Measurements from ENCODE around the gene KLHL14.
"Not testable (repeated sequence)": the region's sequence is repeated elsewhere in the genome, so short reads cannot be mapped to it uniquely, and the experiment has no call there.

The KLHL14 gene, protein sequence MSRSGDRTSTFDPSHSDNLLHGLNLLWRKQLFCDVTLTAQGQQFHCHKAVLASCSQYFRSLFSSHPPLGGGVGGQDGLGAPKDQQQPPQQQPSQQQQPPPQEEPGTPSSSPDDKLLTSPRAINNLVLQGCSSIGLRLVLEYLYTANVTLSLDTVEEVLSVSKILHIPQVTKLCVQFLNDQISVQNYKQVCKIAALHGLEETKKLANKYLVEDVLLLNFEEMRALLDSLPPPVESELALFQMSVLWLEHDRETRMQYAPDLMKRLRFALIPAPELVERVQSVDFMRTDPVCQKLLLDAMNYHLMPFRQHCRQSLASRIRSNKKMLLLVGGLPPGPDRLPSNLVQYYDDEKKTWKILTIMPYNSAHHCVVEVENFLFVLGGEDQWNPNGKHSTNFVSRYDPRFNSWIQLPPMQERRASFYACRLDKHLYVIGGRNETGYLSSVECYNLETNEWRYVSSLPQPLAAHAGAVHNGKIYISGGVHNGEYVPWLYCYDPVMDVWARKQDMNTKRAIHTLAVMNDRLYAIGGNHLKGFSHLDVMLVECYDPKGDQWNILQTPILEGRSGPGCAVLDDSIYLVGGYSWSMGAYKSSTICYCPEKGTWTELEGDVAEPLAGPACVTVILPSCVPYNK

GRCh38 chr18:32772581-32773381 lies at the start of gene KLHL14:
KLHL14 (minus strand) TSS chr18:32773023; CDS start chr18:32770591, 2,432 bp downstream.
- no peak for DNase-seq

DNA sequence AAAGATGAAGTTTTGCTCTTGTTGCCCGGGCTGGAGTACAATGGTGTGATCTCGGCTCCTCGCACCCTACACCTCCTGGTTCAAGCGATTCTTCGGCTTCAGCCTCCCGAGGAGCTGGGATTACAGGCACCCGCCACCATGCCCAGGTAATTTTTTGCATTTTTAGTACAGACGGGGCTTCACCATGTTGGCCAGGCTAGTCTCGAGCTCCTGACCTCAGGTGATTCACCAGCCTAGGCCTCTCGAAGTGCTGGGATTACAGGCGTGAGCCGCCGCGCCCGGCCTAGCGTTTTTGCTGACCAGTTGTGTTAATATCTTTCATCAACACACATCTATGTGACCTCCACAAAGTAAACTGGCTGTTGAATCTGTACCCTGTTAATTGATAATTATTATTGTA lies 49.4 kb upstream of the KLHL14 start:
- no peak for DNase-seq

- no peak for DNase-seq
Measured at GRCh38 chr18:32815881-32816280, 43.1 kb upstream of the KLHL14 start.

DNA sequence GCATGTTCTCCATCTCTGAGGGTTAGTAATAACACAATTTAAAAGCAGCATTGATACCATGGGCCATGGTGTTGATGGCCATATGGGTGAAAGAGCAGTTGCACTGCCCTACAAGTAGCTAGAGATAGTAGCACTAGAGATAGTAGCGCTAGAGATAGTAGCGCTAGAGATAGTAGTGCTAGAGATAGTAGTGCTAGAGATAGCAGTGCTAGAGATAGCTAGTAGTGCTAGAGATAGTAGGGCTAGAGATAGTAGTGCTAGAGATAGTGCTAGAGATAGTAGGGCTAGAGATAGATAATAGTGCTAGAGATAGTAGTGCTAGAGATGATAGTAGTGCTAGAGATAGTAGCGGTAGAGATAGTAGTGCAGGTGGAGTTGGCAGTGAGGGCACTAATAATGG lies 39.5 kb upstream of the KLHL14 start:
- no peak for DNase-seq

GRCh38 chr18:32810314-32810713 lies 37.5 kb upstream of the KLHL14 start:
- no peak for DNase-seq

DNA sequence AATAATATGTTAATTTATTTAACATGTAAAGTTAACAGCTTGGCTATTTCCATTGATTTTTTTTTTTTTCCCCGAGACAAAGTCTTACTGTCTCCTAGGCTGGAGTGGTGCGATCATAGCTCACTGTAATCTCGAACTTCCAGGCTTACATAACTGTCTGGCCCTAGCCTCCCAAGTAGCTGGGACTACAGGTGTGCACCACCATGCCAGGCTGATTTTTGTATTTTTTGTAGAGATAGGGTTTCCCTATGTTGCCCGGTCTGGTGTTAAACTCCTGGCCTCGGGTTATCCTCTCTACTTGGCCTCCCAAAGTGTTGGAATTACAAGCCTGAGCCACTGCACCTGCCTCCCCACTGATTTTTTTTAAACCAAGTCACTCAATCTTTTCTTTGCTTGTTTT lies 32.5 kb upstream of the KLHL14 start:
- DNase-seq, result no peak

DNA sequence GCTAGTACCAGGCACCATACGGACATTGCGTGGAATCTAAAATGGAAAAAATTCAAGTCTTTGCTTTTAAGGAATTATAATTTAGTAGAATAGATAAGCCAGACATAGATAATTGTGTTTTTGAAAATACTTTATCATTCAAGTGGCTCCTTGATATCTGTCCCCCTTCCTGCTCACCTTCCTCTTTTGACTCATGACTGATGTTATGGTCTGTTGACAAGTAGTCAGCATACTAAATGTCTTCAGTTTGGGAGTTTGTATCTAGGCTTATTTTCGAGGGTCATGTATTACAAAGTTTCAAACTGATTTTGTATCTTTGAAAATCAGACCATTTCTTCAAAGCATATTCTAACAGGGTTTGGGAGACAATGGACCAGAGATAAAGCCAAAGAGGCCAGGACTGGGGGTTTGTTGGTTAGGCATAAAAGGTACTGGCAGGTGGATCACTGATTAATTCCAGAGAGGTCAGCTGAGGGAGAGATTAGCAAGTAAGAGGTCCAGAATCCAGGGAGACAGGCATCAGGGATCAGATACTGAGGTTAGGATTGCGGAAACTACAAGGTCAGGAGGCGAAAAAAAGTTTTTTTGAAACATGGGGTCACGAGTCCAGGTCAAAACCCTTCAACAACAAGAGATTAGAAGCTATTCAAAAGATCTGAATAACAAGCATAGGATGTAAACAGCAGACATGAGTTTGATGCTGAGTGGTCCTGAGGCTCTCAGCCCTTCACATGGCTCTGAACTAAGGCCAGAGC lies 31.5 kb upstream of the KLHL14 start:
- peak; percentile 7 for DNase-seq

- peak; percentile 7 for DNase-seq
Measured at GRCh38 chr18:32803568-32803967, 30.7 kb upstream of the KLHL14 start.

DNA sequence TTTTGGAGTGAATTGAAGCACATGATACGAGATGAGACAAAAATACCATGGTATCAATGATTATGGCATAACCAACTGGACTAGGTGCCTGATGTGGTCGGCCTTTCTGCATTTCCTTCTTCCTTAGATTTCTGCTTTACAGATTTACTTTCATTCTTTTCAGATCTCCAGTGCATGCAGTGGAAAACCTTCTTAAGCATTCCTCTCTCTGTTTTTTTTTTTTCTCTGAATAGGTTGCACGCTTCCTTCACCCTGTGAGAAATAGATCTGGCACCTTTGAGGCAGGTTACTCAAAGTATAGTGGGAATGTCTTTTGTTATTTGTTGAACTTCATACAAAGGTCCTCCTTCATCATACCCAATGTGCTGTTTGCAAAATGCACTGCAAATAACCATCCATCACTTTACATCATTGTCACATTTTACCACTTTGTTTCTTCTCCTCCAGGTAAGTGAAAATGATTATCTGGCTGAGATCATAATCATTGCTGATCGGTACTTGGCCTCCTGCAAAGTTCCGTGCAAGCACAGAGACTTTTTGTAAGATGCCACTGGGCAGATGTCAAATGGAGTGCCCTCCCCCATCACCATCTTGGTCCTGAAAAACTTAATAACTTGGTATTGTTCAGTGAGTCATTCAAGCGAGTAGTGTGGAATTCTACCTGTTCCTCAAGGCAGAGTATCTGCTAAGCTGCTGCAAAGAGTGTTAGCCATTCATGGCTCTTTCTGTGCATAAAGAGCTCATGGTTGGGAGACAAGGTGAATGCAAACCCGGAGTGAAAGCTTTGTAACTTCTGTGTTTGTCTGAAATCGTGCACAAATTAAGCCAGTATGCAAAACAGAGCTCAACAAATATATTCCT lies 30.0 kb upstream of the KLHL14 start:
- DNase-seq, result no peak

DNA sequence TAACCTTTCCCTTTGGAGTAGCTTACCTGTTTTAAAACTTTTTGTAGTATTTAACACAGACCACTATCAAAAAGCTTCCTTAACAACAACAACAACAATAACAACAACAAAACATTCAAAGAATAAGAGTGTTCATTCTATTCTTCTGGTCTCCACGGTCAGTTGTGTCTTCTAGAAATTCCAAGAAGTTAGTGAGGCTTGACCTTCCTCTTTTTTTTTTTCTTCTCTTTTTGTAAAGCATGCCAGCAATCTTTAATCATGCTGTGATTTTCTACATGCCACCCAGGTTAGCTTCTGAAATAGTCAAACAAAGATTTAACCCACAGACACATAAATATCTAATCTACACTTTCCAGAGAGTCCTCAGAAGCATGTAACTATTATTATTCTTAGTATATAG lies 28.4 kb upstream of the KLHL14 start:
- no peak for DNase-seq

GRCh38 chr18:32798209-32798960 lies 25.6 kb upstream of the KLHL14 start:
- DNase-seq, result no peak

- DNase-seq, result not testable (repeated sequence)
Measured at GRCh38 chr18:32794667-32795066, 21.8 kb upstream of the KLHL14 start.

GRCh38 chr18:32779010-32779409 lies 6.2 kb upstream of the KLHL14 start:
- DNase-seq, result no peak

GRCh38 chr18:32777049-32777448 lies 4.2 kb upstream of the KLHL14 start:
- DNase-seq, result peak; percentile 52

- no peak for DNase-seq
Measured at GRCh38 chr18:32776561-32776960, 3.7 kb upstream of the KLHL14 start.

DNA sequence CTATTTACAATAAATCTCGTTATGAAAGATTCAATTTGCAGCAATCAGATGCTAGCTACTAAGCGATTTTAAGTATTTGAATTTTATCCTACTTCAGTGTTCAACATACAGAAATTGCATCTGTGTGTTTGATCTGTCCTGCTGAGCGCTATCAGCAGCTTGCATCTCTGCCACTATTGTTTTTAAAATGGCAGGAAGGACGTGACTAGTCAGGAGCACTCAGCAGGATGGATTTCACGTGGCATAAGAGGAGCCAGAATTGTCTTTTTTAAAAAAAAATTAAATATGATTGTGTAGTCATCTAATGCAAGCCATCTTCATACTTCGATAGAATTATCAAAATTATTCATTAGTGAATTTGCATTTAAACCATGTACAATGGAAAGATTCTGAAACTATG lies 2.8 kb upstream of the KLHL14 start:
- no peak for DNase-seq

DNA sequence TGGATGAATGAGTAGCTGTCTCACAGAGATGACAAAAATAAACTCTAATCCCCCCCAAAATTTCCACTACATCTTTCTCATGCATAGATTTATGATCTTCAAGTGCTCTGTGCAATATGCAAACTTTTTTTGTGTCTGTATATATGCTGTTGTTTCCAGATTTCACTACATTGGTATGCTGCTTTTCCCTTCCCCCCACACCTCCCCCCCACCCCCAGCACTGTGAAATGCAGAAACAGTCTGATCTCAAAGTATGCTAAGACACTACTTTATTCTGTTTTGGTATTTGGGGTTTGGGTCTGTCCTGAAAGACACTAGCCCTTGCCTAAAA lies 524 bp upstream of the KLHL14 start:
- no peak for DNase-seq

GRCh38 chr18:32771871-32772580 lies 797 bp downstream of the KLHL14 start:
- DNase-seq, result peak; percentile 36

- peak; percentile 60 for DNase-seq
Measured at GRCh38 chr18:32771169-32771751, 1.6 kb downstream of the KLHL14 start.

DNA sequence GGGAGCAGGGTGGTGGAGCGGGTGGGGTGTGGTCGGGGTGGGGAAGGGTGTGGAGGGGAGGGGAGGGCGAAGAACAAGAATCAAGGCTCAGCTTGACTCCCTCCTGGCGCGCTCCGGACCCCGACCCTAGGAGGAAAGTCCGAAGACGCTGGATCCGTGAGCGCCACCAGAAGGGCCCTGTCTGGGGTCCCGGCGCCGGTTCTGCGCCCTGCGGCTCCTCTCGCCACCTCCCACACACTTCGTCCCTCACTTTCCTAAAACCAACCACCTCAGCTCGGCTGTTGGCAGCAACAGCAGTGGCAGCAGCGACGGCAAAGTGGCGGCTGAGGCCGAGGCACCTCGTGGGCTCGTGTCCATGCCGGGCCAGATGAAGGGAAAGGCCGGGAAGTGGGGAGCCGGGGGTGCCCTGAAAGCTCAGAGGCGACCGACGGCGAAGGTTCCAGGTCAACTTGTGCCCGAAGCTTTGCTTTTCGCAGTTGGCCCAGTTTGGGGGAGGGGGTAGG lies 2.1 kb downstream of the KLHL14 start:
- no peak for DNase-seq

All from NCI-H82 (cell line).